Measurements from ENCODE around the gene APPL2. TPM values are rescaled to one million over a fixed set of nuclear protein-coding genes. Genes with fewer than 3 reads are reported as not detected.
"Not testable (repeated sequence)": the region's sequence is repeated elsewhere in the genome, so short reads cannot be mapped to it uniquely, and the experiment has no call there.

APPL2 gene
- total and polyA plus RNA-seq, 5 donors from 2014 or later, result 11.4 to 58.3 (median 14.6) TPM

DNA sequence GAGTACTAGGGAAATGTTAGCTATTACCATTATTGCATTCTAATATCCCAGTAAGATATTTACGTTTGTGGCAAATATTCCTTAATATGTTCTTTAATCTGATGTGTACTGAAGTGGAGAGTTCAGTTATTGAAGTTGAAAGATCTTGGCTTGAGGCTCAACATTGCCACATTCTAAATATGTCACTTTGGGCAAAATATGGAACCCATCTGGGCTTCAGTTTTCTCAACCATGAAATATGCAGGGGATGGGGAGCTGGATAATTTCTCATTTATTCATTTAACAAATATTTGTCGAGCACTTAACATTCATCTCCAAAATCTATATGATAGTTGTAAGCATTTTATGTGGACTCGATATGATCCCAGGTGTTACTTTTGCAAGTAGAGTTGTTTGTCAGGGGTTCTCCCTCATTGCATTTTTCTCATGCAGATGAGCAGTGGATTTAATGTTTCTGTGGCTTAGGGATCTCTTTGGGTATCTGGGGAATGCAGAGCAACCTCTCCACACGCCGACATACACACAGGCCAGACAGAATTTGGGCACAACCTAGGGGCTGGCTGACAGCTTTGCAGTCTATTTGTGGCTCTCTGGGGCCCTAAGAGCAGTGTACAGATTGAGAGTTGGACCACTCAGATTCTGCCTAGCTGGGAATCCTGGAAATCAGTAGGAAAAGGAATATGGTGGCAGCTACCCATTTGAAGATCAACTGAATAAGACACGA, 26.6 kb upstream of the APPL2 start:
- H3K4me1 Mint-ChIP-seq, result no peaks in the 10 kb centered on the region
- H3K27me3 ChIP-seq (ENCODE audit: control insufficient read depth, insufficient read depth, low read length), result peaks cover 12% of the 10 kb centered on the region
- no peak overlapping the region for H3K27ac ChIP-seq (ENCODE audit: insufficient read depth, low read length, poor library complexity, severe bottlenecking)
- H3K27me3 Mint-ChIP-seq, result peaks cover 49% of the 10 kb centered on the region
- no peak overlapping the region for H3K4me3 ChIP-seq (ENCODE audit: low read depth, low read length)
- ATAC-seq (ENCODE audit: low read depth in 2 of 2), result no peak
- peaks cover 0 to 4% (median 0%) of the 10 kb centered on the region in 7 donors for H3K9me3 Mint-ChIP-seq
- H3K9me3 ChIP-seq (ENCODE audit: control insufficient read depth in 2 of 2, low read length in 2 of 2), result peaks cover 0 to 3% of the 10 kb centered on the region in 2 experiments
- H3K27ac Mint-ChIP-seq, result no peak overlapping the region
- H3K4me1 ChIP-seq (ENCODE audit: control insufficient read depth, insufficient read depth, low read length, poor library complexity, severe bottlenecking), result no peaks in the 10 kb centered on the region
- no peaks in the 10 kb centered on the region for H3K36me3 ChIP-seq (ENCODE audit: control insufficient read depth, insufficient read depth, low read length)
- no peak for DNase-seq
- no peaks in the 10 kb centered on the region for H3K36me3 Mint-ChIP-seq
- no peak overlapping the region for H3K4me3 Mint-ChIP-seq

DNA sequence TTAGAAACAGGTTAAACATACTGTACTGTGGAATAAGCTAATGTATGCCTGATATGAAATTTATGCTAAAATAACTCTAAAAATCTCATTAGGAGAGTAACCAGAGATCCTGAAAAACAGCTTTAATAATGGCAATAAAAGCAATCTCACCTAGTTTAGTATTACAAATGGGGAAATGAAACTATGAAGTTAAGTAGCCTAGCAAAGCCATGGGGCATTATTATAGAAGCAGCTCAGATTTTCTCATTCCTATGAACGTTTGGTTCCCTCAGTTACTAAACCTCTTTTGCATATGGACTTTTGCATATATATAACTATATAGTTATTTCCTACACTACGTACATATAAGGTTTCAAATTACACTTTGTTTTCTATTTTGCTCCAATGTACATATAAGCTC, 25.0 kb upstream of the APPL2 start:
- peaks cover 10% of the 10 kb centered on the region for H3K27me3 ChIP-seq (ENCODE audit: control insufficient read depth, insufficient read depth, low read length)
- ATAC-seq (ENCODE audit: low read depth in 2 of 2) (no peak), DNase-seq (no peak)
- no peaks in the 10 kb centered on the region for H3K36me3 ChIP-seq (ENCODE audit: control insufficient read depth, insufficient read depth, low read length)
- H3K9me3 ChIP-seq (ENCODE audit: control insufficient read depth in 2 of 2, low read length in 2 of 2), result peaks cover 0 to 3% of the 10 kb centered on the region in 2 experiments
- no peaks in the 10 kb centered on the region for H3K4me1 ChIP-seq (ENCODE audit: control insufficient read depth, insufficient read depth, low read length, poor library complexity, severe bottlenecking)
- Mint-ChIP-seq H3K27ac (no peak overlapping the region), H3K4me1 (peaks cover 0 to 4% (median 1%) of the 10 kb centered on the region in 4 donors), H3K36me3 (no peaks in the 10 kb centered on the region), H3K4me3 (no peak overlapping the region), H3K27me3 (peaks cover 38% of the 10 kb centered on the region), H3K9me3 (peaks cover 0 to 4% (median 0%) of the 10 kb centered on the region in 7 donors)
- H3K27ac ChIP-seq (ENCODE audit: insufficient read depth, low read length, poor library complexity, severe bottlenecking), result no peak overlapping the region
- no peak overlapping the region for H3K4me3 ChIP-seq (ENCODE audit: low read depth, low read length)

DNA sequence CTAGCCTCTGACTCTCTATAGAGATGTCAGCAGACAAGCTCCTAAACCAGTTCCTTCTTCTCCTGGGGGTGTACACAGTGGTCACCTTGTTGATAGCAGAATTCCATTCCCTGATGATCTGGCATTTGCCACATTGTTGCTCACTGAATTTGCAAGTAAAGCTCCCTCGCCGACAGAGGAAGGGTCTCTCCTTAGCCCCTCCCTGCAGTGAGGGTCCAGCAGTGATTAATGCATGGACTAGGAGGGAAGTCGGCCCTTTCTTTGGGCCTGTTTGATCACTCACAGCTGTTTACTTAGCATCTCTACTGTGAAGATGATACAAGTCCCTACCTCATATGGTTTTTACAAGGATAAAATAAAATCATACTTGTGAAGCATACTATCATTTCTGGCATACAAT, 23.3 kb upstream of the APPL2 start:
- no peaks in the 10 kb centered on the region for H3K36me3 Mint-ChIP-seq
- ATAC-seq (ENCODE audit: low read depth in 2 of 2), result no peak
- H3K27me3 Mint-ChIP-seq, result peaks cover 32% of the 10 kb centered on the region
- Histone ChIP-seq H3K4me3 (ENCODE audit: low read depth, low read length) (no peak overlapping the region), H3K27ac (ENCODE audit: insufficient read depth, low read length, poor library complexity, severe bottlenecking) (no peak overlapping the region), H3K9me3 (ENCODE audit: control insufficient read depth in 2 of 2, low read length in 2 of 2) (peaks cover 0 to 3% of the 10 kb centered on the region in 2 experiments), H3K27me3 (ENCODE audit: control insufficient read depth, insufficient read depth, low read length) (peaks cover 8% of the 10 kb centered on the region), H3K36me3 (ENCODE audit: control insufficient read depth, insufficient read depth, low read length) (no peaks in the 10 kb centered on the region), H3K4me1 (ENCODE audit: control insufficient read depth, insufficient read depth, low read length, poor library complexity, severe bottlenecking) (no peaks in the 10 kb centered on the region)
- peaks cover 0 to 5% (median 4%) of the 10 kb centered on the region in 4 donors for H3K4me1 Mint-ChIP-seq
- no peak for DNase-seq
- peaks cover 0 to 4% (median 0%) of the 10 kb centered on the region in 7 donors for H3K9me3 Mint-ChIP-seq
- H3K27ac Mint-ChIP-seq, result no peak overlapping the region
- no peak overlapping the region for H3K4me3 Mint-ChIP-seq

DNA sequence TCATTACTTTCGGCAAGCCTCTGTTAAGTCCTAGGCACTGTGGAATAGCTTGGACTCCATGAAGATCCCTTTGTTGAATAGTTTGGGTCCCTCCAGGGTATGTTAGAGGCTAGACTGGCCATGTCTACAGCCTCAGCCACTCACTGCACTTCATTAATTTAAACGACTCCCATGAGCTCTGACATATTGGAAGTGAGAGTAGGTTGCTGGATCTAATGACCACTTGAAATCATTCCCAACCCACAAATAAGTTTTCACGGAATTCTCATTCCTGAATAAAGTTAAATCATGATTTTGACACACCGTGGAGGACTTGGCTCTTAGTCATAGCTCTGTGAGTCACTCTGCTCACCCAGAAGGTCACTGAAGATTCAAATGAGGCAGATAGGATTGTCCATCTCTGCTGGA, 21.4 kb upstream of the APPL2 start:
- Histone ChIP-seq H3K4me1 (ENCODE audit: control insufficient read depth, insufficient read depth, low read length, poor library complexity, severe bottlenecking) (no peaks in the 10 kb centered on the region), H3K4me3 (ENCODE audit: low read depth, low read length) (no peak overlapping the region), H3K27ac (ENCODE audit: insufficient read depth, low read length, poor library complexity, severe bottlenecking) (no peak overlapping the region), H3K27me3 (ENCODE audit: control insufficient read depth, insufficient read depth, low read length) (peaks cover 8% of the 10 kb centered on the region), H3K9me3 (ENCODE audit: control insufficient read depth in 2 of 2, low read length in 2 of 2) (peaks cover 0 to 3% of the 10 kb centered on the region in 2 experiments), H3K36me3 (ENCODE audit: control insufficient read depth, insufficient read depth, low read length) (no peaks in the 10 kb centered on the region)
- H3K4me1 Mint-ChIP-seq, result peaks cover 0 to 5% (median 4%) of the 10 kb centered on the region in 4 donors
- no peaks in the 10 kb centered on the region for H3K36me3 Mint-ChIP-seq
- H3K27ac Mint-ChIP-seq, result no peak overlapping the region
- DNase-seq, result no peak
- peaks cover 28% of the 10 kb centered on the region for H3K27me3 Mint-ChIP-seq
- H3K4me3 Mint-ChIP-seq, result no peak overlapping the region
- peaks cover 0 to 3% (median 0%) of the 10 kb centered on the region in 7 donors for H3K9me3 Mint-ChIP-seq
- ATAC-seq (ENCODE audit: low read depth in 2 of 2), result no peak

- DNase-seq (no peak), ATAC-seq (ENCODE audit: low read depth in 2 of 2) (no peak)
- H3K4me1 ChIP-seq (ENCODE audit: control insufficient read depth, insufficient read depth, low read length, poor library complexity, severe bottlenecking), result no peaks in the 10 kb centered on the region
- Mint-ChIP-seq H3K27me3 (peaks cover 28% of the 10 kb centered on the region), H3K4me3 (no peak overlapping the region), H3K27ac (no peak overlapping the region), H3K9me3 (peaks cover 0 to 3% (median 0%) of the 10 kb centered on the region in 7 donors), H3K4me1 (peaks cover 0 to 5% (median 4%) of the 10 kb centered on the region in 4 donors), H3K36me3 (no peaks in the 10 kb centered on the region)
- no peak overlapping the region for H3K27ac ChIP-seq (ENCODE audit: insufficient read depth, low read length, poor library complexity, severe bottlenecking)
- peaks cover 8% of the 10 kb centered on the region for H3K27me3 ChIP-seq (ENCODE audit: control insufficient read depth, insufficient read depth, low read length)
- H3K4me3 ChIP-seq (ENCODE audit: low read depth, low read length), result no peak overlapping the region
- no peaks in the 10 kb centered on the region for H3K36me3 ChIP-seq (ENCODE audit: control insufficient read depth, insufficient read depth, low read length)
- peaks cover 0 to 3% of the 10 kb centered on the region in 2 experiments for H3K9me3 ChIP-seq (ENCODE audit: control insufficient read depth in 2 of 2, low read length in 2 of 2)
Measured at GRCh38 chr12:105256921-105257320, 20.9 kb upstream of the APPL2 start.

- H3K36me3 Mint-ChIP-seq; H3K4me1 ChIP-seq (ENCODE audit: control insufficient read depth, insufficient read depth, low read length, poor library complexity, severe bottlenecking); H3K4me3 Mint-ChIP-seq; H3K4me1 Mint-ChIP-seq; H3K9me3 Mint-ChIP-seq; H3K27ac ChIP-seq (ENCODE audit: insufficient read depth, low read length, poor library complexity, severe bottlenecking); H3K4me3 ChIP-seq (ENCODE audit: low read depth, low read length); H3K27ac Mint-ChIP-seq; H3K9me3 ChIP-seq (ENCODE audit: control insufficient read depth in 2 of 2, low read length in 2 of 2); ATAC-seq (ENCODE audit: low read depth in 2 of 2); H3K36me3 ChIP-seq (ENCODE audit: control insufficient read depth, insufficient read depth, low read length); H3K27me3 ChIP-seq (ENCODE audit: control insufficient read depth, insufficient read depth, low read length); DNase-seq: not testable (repeated sequence)
- peaks cover 26% of the 10 kb centered on the region for H3K27me3 Mint-ChIP-seq
Measured at GRCh38 chr12:105256431-105256830, 20.5 kb upstream of the APPL2 start.

- Histone ChIP-seq H3K4me3 (ENCODE audit: low read depth, low read length) (no peak overlapping the region), H3K27ac (ENCODE audit: insufficient read depth, low read length, poor library complexity, severe bottlenecking) (no peak overlapping the region), H3K36me3 (ENCODE audit: control insufficient read depth, insufficient read depth, low read length) (no peaks in the 10 kb centered on the region), H3K27me3 (ENCODE audit: control insufficient read depth, insufficient read depth, low read length) (peaks cover 8% of the 10 kb centered on the region), H3K9me3 (ENCODE audit: control insufficient read depth in 2 of 2, low read length in 2 of 2) (peaks cover 0 to 3% of the 10 kb centered on the region in 2 experiments), H3K4me1 (ENCODE audit: control insufficient read depth, insufficient read depth, low read length, poor library complexity, severe bottlenecking) (no peaks in the 10 kb centered on the region)
- DNase-seq (no peak), ATAC-seq (ENCODE audit: low read depth in 2 of 2) (no peak)
- Mint-ChIP-seq H3K27me3 (peaks cover 21% of the 10 kb centered on the region), H3K9me3 (peaks cover 0 to 3% (median 0%) of the 10 kb centered on the region in 7 donors), H3K27ac (no peak overlapping the region), H3K36me3 (no peaks in the 10 kb centered on the region), H3K4me3 (no peak overlapping the region), H3K4me1 (peaks cover 0 to 5% (median 4%) of the 10 kb centered on the region in 4 donors)
Measured at GRCh38 chr12:105256011-105256410, 20.0 kb upstream of the APPL2 start.

Data from CD4-positive, CD25-positive, alpha-beta regulatory T cell (primary cell).